OCI-M2 (cell line): ENCODE results near the gene NPR1.
"Not testable (repeated sequence)": the region's sequence is repeated elsewhere in the genome, so short reads cannot be mapped to it uniquely, and the experiment has no call there.

ENCODE experiments used
- DNase-seq: peaks from one replicate; lab custom pipeline; 2025; ENCODE audit not compliant: unreplicated experiment; lab: John Stamatoyannopoulos, UW

Gene NPR1

GRCh38 chr1:153679337-153680119 is 1.0 kb downstream of the NPR1 start:
- no peak for DNase-seq

- DNase-seq, result no peak
Observed at GRCh38 chr1:153680120-153680403, 1.6 kb downstream of the NPR1 start.

GRCh38 chr1:153682730-153683129 is 4.2 kb downstream of the NPR1 start:
- no peak for DNase-seq

- no peak for DNase-seq
Observed at GRCh38 chr1:153683854-153684253, 5.4 kb downstream of the NPR1 start.

GRCh38 chr1:153684892-153685291 is 6.4 kb downstream of the NPR1 start:
- no peak for DNase-seq

- DNase-seq, result no peak
Observed at GRCh38 chr1:153685544-153686340, 7.3 kb downstream of the NPR1 start.

- no peak for DNase-seq
Observed at GRCh38 chr1:153687346-153688125, 9.0 kb downstream of the NPR1 start.

GRCh38 chr1:153688276-153688675 is 9.8 kb downstream of the NPR1 start:
- no peak for DNase-seq

- DNase-seq, result no peak
Observed at GRCh38 chr1:153688736-153689328, 10.3 kb downstream of the NPR1 start.

GRCh38 chr1:153693466-153693865 is 15.0 kb downstream of the NPR1 start:
- DNase-seq, result no peak

- DNase-seq, result no peak
Observed at GRCh38 chr1:153696741-153697140, 18.3 kb downstream of the NPR1 start.

GRCh38 chr1:153697191-153698019 is 18.9 kb downstream of the NPR1 start:
- DNase-seq, result no peak

GRCh38 chr1:153698020-153698922 is 19.8 kb downstream of the NPR1 start:
- no peak for DNase-seq

GRCh38 chr1:153698923-153699714 is 20.6 kb downstream of the NPR1 start:
- DNase-seq, result no peak

GRCh38 chr1:153699768-153700167 is 21.3 kb downstream of the NPR1 start:
- no peak for DNase-seq

GRCh38 chr1:153705484-153705883 is 27.0 kb downstream of the NPR1 start:
- DNase-seq, result no peak

GRCh38 chr1:153711026-153711425 is 32.5 kb downstream of the NPR1 start:
- no peak for DNase-seq

GRCh38 chr1:153716211-153716610 is 37.7 kb downstream of the NPR1 start:
- DNase-seq, result not testable (repeated sequence)

- no peak for DNase-seq
Observed at GRCh38 chr1:153717330-153717729, 38.8 kb downstream of the NPR1 start.
